Immature natural killer cell (primary cell): Measurements from ENCODE around the gene SLC30A3. TPM values are rescaled to one million over a fixed set of nuclear protein-coding genes. Genes with fewer than 3 reads are reported as not detected.

Source experiments
- DNase-seq, 3 donors: peaks; one replicate each; pipeline ENCODE4 v3.0.0; 2022; ENCODE audit warnings: mixed read lengths in 1 of 3
- H3K27ac Mint-ChIP-seq, 6 donors: one replicate each; pipeline ENCODE4 v1.8.0; 2020; ENCODE audit warnings: mixed read lengths in 6 of 6, mild to moderate bottlenecking in 5 of 6, inconsistent platforms in 4 of 6, moderate library complexity in 3 of 6
- H3K27me3 Mint-ChIP-seq, 3 donors: one replicate each; pipeline ENCODE4 v1.8.0; 2020 to 2021; ENCODE audit warnings: low read depth in 3 of 3, mild to moderate bottlenecking in 3 of 3, mixed read lengths in 3 of 3, moderate library complexity in 3 of 3, inconsistent platforms in 1 of 3
- H3K36me3 Mint-ChIP-seq, 3 donors: one replicate each; pipeline ENCODE4 v1.8.0; 2020; ENCODE audit warnings: mixed read lengths in 3 of 3, inconsistent platforms in 2 of 3, mild to moderate bottlenecking in 2 of 3
- H3K4me1 Mint-ChIP-seq, 2 donors: one replicate each; pipeline ENCODE4 v1.8.0; 2020; ENCODE audit warnings: inconsistent platforms in 2 of 2, mild to moderate bottlenecking in 2 of 2, mixed read lengths in 2 of 2, moderate library complexity in 1 of 2
- H3K4me3 Mint-ChIP-seq, 5 donors: one replicate each; pipeline ENCODE4 v1.8.0; 2020; ENCODE audit warnings: mild to moderate bottlenecking in 5 of 5, mixed read lengths in 5 of 5, inconsistent platforms in 3 of 5, moderate library complexity in 3 of 5
- H3K9me3 Mint-ChIP-seq, 6 donors: one replicate each; pipeline ENCODE4 v1.8.0; 2020; ENCODE audit warnings: mild to moderate bottlenecking in 6 of 6, mixed read lengths in 6 of 6, inconsistent platforms in 4 of 6, moderate library complexity in 3 of 6
- polyA plus RNA-seq, 3 donors: library from polyadenylated mRNA; unstranded; fragments of 300-500 nt; fragmentation: Illumina TruSeq; gene quantifications; one replicate each; pipeline ENCODE4 v1.2.3, GENCODE V29; 2021

The SLC30A3 gene
- polyA plus RNA-seq, 3 donors from 2014 or later = not detected

DNA sequence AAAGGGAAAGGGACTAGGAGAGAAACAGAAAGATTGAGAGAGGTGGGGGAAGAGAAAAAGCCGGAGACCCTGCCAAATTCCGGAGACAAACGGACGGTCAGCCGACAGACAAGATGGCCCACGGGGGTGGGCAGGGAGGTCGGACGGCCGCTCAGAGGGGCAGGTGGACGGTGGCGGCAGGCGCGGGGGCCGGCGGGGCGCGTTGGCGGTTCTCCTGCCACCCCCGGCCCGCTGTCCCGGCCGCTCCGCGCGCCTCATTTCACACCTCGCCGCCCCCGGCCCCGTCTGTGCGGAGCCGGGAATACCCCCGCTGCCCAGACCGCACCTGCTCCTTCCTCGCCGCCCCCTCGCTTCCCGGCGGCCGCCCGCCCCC lies 935 bp downstream of the SLC30A3 start:
- Mint-ChIP-seq H3K27me3 (peaks cover 23 to 42% (median 32%) of the 10 kb centered on the region in 3 donors), H3K4me3 (peak overlapping the region; percentile 55 to 80 (median 68)), H3K36me3 (no peaks in the 10 kb centered on the region), H3K27ac (no peak overlapping the region), H3K9me3 (peaks cover 0 to 4% (median 0%) of the 10 kb centered on the region in 6 donors), H3K4me1 (peaks cover 32 to 33% of the 10 kb centered on the region in 2 donors)
- DNase-seq = no peak

DNA sequence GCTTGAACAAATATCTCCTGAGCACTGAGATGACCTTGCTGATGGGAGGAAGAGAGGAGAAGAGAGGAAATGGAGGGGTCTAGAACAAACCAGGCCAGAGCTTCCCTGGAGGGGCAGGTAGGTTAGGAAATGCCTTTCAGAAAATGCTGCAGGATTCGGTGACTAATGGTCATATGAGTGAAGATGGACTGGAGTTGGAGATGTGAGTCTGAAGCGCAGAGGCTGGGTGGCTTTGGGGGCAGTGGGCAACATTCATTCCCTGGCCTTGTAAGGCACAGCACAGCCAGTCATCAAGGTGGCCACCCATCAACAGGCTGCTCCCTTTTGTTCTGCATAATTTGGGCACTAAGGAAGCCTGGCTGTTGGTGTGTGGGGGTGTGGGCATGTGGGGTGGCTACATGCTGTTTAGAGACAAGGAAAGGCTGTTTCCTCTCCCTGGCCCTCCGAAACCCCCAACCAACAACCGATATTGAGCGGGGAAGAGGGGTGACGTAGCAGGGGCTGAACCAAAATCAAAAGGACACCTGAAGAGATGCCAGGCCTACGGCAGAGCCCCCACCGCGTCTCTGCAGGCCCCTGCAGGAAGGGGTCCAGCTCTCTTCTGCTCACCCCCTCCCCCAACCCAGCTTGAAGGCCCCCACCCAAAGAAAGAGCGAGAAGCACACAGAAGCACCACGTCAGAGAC lies 1.5 kb downstream of the SLC30A3 start:
- H3K27me3 Mint-ChIP-seq = peaks cover 23 to 44% (median 32%) of the 10 kb centered on the region in 3 donors
- no peaks in the 10 kb centered on the region for H3K36me3 Mint-ChIP-seq
- H3K4me3 Mint-ChIP-seq = peak overlapping the region; percentile 55 to 80 (median 68)
- DNase-seq = no peak
- H3K4me1 Mint-ChIP-seq = peaks cover 32 to 33% of the 10 kb centered on the region in 2 donors
- peaks cover 0 to 4% (median 0%) of the 10 kb centered on the region in 6 donors for H3K9me3 Mint-ChIP-seq
- H3K27ac Mint-ChIP-seq = no peak overlapping the region

- H3K4me3 Mint-ChIP-seq = no peak overlapping the region
- peaks cover 19 to 29% (median 29%) of the 10 kb centered on the region in 3 donors for H3K27me3 Mint-ChIP-seq
- no peak for DNase-seq
- H3K27ac Mint-ChIP-seq = no peak overlapping the region
- no peaks in the 10 kb centered on the region for H3K36me3 Mint-ChIP-seq
- peaks cover 11 to 15% of the 10 kb centered on the region in 2 donors for H3K4me1 Mint-ChIP-seq
- H3K9me3 Mint-ChIP-seq = peaks cover 0 to 4% (median 0%) of the 10 kb centered on the region in 6 donors
These were observed 4.8 kb downstream of the SLC30A3 start for GRCh38 chr2:27258051-27258450.

DNA sequence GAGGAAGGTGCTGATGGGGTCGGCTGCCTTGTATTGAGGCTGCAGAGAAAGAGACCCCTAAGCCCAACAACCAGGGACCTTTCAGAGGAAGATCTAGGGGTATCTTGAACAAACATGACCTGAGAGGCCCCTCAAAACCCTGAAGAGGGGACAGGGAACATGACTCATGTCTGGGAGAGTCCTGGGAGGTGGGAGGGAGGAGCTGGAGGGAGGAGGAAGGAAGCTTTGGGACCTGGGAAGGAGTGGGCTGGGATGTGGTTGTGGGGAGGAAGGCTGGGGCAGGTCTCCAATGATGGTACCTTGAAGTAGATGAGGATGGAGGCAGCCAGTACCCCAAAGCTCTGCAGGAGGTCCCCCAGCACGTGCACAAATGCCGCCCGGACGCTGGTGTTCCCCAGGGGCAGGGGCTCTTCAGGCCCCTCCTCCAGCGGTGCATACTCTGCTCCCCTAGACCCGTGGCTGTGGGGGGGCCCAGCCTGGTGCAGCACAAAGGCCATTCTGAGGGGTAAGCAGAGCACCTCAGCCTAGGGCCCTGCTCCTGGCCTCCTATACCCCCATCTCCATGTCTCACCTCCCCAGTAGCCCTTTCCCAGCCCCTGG lies 5.9 kb downstream of the SLC30A3 start:
- H3K4me1 Mint-ChIP-seq = peaks cover 11 to 14% of the 10 kb centered on the region in 2 donors

GRCh38 chr2:27255660-27256059 lies 7.2 kb downstream of the SLC30A3 start:
- Mint-ChIP-seq H3K4me1 (peaks cover 0 to 1% of the 10 kb centered on the region in 2 donors), H3K27me3 (peaks cover 14 to 24% (median 18%) of the 10 kb centered on the region in 3 donors)
- no peak for DNase-seq

More for the DNA sequence above, 5.9 kb downstream of the SLC30A3 start:
- H3K4me3 Mint-ChIP-seq = no peak overlapping the region
- no peak overlapping the region for H3K27ac Mint-ChIP-seq
- no peak for DNase-seq
- peaks cover 21 to 29% (median 29%) of the 10 kb centered on the region in 3 donors for H3K27me3 Mint-ChIP-seq
- H3K36me3 Mint-ChIP-seq = no peaks in the 10 kb centered on the region
- peaks cover 0 to 4% (median 0%) of the 10 kb centered on the region in 6 donors for H3K9me3 Mint-ChIP-seq

DNA sequence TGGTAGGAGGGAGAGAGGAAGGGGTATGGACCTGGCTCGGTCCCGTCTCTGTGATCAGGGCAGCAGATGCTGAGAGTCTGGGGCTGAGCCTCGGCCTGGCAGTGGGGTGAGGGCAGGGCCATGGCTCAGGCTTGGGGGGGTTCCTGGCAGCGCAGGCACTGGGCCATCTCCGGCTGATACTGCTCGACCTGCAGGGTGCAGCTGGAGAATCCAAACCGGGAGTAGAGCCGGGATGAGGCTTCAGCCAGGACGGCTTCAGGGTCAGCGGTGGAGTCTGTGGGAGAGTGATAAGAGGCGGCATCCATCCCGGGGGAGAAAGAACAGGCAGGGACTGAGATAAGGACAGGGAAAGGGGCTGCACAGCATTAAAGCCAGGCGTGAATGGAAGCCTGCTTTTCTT lies 7.7 kb downstream of the SLC30A3 start:
- H3K9me3 Mint-ChIP-seq = no peaks in the 10 kb centered on the region
- H3K4me3 Mint-ChIP-seq = no peak overlapping the region
- no peak for DNase-seq
- no peaks in the 10 kb centered on the region for H3K36me3 Mint-ChIP-seq
- H3K27me3 Mint-ChIP-seq = peaks cover 10 to 22% (median 16%) of the 10 kb centered on the region in 3 donors
- H3K27ac Mint-ChIP-seq = no peak overlapping the region
- no peaks in the 10 kb centered on the region for H3K4me1 Mint-ChIP-seq

More at GRCh38 chr2:27255660-27256059, 7.2 kb downstream of the SLC30A3 start:
- H3K9me3 Mint-ChIP-seq = peaks cover 0 to under 1% (median 0%) of the 10 kb centered on the region in 6 donors
- H3K27ac Mint-ChIP-seq = no peak overlapping the region
- no peaks in the 10 kb centered on the region for H3K36me3 Mint-ChIP-seq
- no peak overlapping the region for H3K4me3 Mint-ChIP-seq

GRCh38 chr2:27251766-27252165 lies 11.1 kb downstream of the SLC30A3 start:
- H3K4me3 Mint-ChIP-seq = no peak overlapping the region
- H3K36me3 Mint-ChIP-seq = no peaks in the 10 kb centered on the region
- peaks cover 6 to 9% (median 8%) of the 10 kb centered on the region in 3 donors for H3K27me3 Mint-ChIP-seq
- DNase-seq = no peak
- H3K27ac Mint-ChIP-seq = no peak overlapping the region
- H3K9me3 Mint-ChIP-seq = no peaks in the 10 kb centered on the region
- no peaks in the 10 kb centered on the region for H3K4me1 Mint-ChIP-seq

DNA sequence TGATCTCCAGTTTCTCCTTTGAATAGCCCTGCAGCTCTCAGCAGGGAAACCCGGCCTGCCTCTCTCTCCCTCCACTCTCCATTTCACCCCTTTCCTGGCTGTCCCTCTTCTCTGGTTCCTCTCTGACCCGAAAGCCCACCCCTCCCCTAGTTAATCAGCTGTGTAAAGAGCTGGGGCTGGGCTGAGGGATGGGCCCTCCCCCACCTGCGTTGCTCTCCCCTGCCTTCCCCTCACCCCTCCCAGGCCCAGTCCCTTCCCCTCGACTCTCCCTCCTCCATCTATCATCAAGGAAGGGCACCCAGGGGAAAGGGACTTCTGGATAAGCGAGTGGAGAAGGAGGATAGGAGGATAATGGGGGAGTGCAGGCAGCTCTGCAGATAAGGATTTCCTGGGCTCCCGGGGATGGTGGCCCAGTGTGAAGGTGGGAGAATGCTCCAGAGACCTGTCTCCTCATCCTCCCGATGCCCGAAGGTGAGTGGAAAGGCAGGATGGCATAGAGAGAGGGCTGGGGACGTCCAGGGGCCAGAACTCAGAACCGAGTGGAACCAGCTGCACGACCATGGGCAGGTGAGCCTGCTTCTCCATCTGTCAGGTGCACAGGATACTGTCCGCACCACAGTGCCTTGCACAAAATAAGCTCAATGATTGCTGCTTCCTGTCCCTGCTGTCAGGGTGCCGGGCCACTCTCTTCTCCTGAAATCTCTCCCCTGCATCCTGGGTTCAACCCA lies 12.0 kb downstream of the SLC30A3 start:
- no peaks in the 10 kb centered on the region for H3K4me1 Mint-ChIP-seq
- H3K9me3 Mint-ChIP-seq = no peaks in the 10 kb centered on the region
- peaks cover 6 to 8% (median 8%) of the 10 kb centered on the region in 3 donors for H3K27me3 Mint-ChIP-seq
- H3K27ac Mint-ChIP-seq = peak overlapping the region in 1 of 6 donors; percentile 62
- H3K36me3 Mint-ChIP-seq = no peaks in the 10 kb centered on the region
- no peak for DNase-seq
- H3K4me3 Mint-ChIP-seq = no peak overlapping the region

DNA sequence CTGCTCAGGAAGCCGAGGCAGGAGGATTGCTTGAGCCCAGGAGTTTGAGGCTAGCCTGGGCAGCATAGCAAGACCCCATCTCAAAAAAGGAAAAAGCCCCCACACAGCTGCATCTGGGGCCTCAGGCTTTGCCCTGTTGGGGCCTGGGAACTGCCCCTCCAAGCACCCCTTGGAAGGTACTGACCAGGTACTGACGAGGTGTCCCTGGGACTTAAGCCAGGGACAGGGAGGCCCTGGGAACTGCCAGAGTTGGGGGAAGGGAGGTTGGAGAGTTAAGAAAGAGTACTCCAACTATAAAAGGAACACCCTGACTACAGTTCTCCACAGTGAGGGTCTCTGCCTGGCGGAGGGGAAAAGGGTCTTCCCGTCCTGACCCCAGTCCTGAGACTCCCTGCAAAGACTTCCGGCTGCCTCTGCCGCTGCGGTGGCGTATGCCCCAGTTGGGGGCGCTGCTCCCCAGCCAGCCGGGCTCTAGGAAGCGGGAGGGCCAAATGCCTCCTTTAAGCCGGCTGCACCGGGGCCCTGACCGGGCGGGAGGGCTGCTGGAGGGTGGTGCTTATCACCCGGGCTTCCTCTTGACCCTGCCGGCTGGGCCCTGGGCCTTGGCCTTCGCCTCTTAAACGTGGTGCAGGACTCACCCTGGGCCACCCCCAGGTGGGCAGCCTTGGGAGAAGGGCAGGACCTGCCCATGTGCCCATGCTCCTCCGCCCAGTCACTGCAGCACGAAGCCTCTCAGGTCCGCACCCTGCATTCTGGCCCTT lies 12.8 kb downstream of the SLC30A3 start:
- H3K27me3 Mint-ChIP-seq = peaks cover 4 to 8% (median 5%) of the 10 kb centered on the region in 3 donors
- peak in 2 of 3 donors; percentile 13 to 21 for DNase-seq
- no peak overlapping the region for H3K4me3 Mint-ChIP-seq
- H3K4me1 Mint-ChIP-seq = no peaks in the 10 kb centered on the region
- H3K9me3 Mint-ChIP-seq = no peaks in the 10 kb centered on the region
- no peak overlapping the region for H3K27ac Mint-ChIP-seq
- H3K36me3 Mint-ChIP-seq = no peaks in the 10 kb centered on the region

GRCh38 chr2:27249159-27249890 lies 13.5 kb downstream of the SLC30A3 start:
- DNase-seq = no peak
- Mint-ChIP-seq H3K27ac (no peak overlapping the region), H3K4me1 (no peaks in the 10 kb centered on the region), H3K36me3 (no peaks in the 10 kb centered on the region), H3K4me3 (no peak overlapping the region), H3K9me3 (no peaks in the 10 kb centered on the region), H3K27me3 (peaks cover under 1 to 8% (median 3%) of the 10 kb centered on the region in 3 donors)

DNA sequence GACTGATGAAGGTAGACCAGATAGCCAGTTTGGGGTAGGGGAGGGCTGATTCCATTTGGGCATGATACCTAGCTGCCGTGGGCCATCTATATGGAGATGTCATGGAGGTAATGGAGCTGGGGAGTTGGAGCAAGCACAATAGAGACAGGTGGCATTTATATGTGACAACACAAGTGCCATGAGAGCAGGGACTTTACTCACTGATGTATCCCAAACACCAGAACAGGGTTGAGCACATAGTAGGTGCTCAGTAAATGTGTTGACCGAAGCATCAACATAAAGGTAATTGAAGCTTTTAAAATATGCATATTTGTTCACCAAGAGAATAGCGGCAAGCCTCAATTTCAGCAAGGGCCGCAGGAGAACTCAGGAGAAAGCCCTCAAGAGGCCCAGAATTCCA lies 15.0 kb downstream of the SLC30A3 start:
- peaks cover 0 to 8% (median 3%) of the 10 kb centered on the region in 3 donors for H3K27me3 Mint-ChIP-seq
- no peaks in the 10 kb centered on the region for H3K9me3 Mint-ChIP-seq
- H3K36me3 Mint-ChIP-seq = peaks cover 0 to 4% (median 0%) of the 10 kb centered on the region in 3 donors
- H3K4me3 Mint-ChIP-seq = no peak overlapping the region
- H3K4me1 Mint-ChIP-seq = no peaks in the 10 kb centered on the region
- DNase-seq = no peak
- no peak overlapping the region for H3K27ac Mint-ChIP-seq

DNA sequence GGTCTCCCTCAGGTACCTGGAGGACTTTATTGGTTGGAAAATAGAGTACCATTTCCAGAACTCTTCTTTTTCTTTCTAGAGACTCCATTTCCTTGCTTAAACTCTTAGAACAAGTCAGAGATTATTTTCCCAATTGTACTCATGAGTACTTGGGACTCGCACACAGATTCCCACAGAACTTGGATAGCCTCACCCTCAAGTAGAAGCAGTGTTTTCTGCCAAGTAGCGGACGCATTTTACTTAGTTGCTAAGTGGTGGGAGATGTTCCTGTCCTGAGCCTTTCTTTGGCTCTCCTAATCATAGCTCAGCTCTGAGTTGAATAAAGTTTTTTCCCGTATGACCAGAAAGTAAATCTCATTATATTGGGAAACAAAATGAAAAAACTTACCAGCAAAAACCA lies 17.2 kb downstream of the SLC30A3 start:
- Mint-ChIP-seq H3K36me3 (peaks cover 0 to 13% (median 2%) of the 10 kb centered on the region in 3 donors), H3K9me3 (no peaks in the 10 kb centered on the region), H3K4me3 (no peak overlapping the region), H3K27me3 (peaks cover 0 to 2% (median 2%) of the 10 kb centered on the region in 3 donors), H3K27ac (no peak overlapping the region), H3K4me1 (no peaks in the 10 kb centered on the region)
- DNase-seq = no peak

GRCh38 chr2:27245116-27245515 lies 17.7 kb downstream of the SLC30A3 start:
- H3K27ac Mint-ChIP-seq = no peak overlapping the region

More at GRCh38 chr2:27245116-27245515, 17.7 kb downstream of the SLC30A3 start:
- Mint-ChIP-seq H3K4me1 (no peaks in the 10 kb centered on the region), H3K36me3 (peaks cover 4 to 18% (median 7%) of the 10 kb centered on the region in 3 donors), H3K9me3 (no peaks in the 10 kb centered on the region), H3K27me3 (peaks cover 0 to 2% (median 2%) of the 10 kb centered on the region in 3 donors), H3K4me3 (no peak overlapping the region)
- DNase-seq = no peak
